NCI-H748 treated with DMSO at 0.1 percent for 48 hours (cell line): Measurements from ENCODE around the gene TMEM9.

Experiments used
- DNase-seq: peaks from one replicate; lab custom pipeline; 2025; lab: John Stamatoyannopoulos, UW

Gene TMEM9

GRCh38 chr1:201154389-201155165, at the start of gene TMEM9:
Gene TMEM9 (minus strand): TSS chr1:201154474. CDS start chr1:201153923, 551 bp downstream.
- DNase-seq: peak; percentile 75

DNA sequence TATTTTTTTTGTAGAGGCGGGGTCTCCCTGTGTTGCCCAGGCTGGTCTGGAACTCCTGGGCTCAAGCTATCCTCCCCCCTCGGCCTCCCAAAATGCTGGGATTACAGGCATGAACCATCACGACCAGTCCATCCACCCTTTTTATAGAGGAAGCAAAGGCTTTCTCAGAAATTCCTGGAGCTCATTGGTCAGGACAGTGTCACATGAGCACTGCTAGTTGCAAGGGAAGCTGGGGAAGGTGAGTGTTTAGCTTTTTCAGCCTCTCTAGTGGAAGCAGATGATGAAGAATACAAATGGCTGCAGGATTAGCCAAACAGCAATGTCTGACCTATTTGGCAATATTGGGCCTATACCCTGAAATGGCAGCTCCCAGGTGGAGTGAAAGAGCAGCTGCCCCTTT, 44.3 kb upstream of the TMEM9 start:
- DNase-seq: no peak

GRCh38 chr1:201194046-201194445, 39.8 kb upstream of the TMEM9 start:
- DNase-seq: no peak

GRCh38 chr1:201192261-201192788, 38.1 kb upstream of the TMEM9 start:
- DNase-seq: no peak

DNA sequence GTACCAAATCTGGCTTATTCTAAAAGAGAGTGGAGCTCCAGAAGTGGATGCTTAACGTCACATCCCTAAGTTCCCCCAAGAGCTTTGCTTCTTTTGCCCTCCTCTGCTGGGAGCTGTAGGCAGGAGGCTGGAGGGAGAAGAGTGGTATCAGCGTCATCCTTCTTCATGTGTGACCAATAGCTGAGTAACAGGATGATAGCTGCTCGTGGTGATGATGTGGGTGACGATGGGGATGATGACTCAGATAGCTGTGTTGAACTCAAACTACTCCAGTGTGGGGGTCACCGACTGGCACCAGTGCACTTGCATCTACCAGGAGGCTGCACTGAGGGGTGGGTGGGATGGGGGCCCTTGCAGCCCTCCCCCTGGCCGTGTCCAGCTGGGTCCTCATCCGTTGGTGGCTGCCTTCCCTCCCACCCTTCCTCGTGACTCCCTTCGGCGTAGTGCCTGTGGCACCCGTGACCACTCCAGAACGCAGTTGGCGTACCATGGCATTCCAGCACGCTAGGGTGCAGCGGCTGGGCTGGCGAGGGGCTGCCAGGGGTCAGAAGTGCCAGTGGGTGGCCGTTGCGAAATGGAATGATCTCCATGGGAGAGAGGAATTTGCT, 37.5 kb upstream of the TMEM9 start:
- no peak for DNase-seq

DNA sequence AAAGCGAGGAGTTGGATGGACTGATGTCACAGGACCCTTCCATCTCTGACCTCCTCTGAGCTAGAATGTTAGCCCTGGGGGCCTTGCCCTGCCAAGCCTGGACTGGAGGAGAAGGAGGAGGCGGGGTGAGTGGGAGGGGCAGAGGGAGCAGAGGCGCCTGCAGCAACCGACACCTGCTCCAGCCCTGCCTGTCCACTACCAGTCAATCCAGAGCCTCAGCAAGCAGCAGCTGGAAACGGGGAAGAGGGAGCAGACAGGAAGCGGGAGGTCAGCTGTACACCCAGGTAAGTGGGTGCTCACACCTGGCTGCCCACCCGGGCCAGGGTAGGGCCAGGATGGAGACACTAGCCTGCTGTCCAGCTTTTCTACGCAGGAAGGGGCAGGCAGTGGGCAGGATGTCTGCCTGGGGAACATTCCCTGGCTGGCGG, 36.4 kb upstream of the TMEM9 start, which contains the start of gene IGFN1:
IGFN1 (plus strand) TSS at position 201 of the 428 bp plus-strand sequence. CDS start 2,470 bp downstream, outside the sequence.
- DNase-seq: no peak

DNA sequence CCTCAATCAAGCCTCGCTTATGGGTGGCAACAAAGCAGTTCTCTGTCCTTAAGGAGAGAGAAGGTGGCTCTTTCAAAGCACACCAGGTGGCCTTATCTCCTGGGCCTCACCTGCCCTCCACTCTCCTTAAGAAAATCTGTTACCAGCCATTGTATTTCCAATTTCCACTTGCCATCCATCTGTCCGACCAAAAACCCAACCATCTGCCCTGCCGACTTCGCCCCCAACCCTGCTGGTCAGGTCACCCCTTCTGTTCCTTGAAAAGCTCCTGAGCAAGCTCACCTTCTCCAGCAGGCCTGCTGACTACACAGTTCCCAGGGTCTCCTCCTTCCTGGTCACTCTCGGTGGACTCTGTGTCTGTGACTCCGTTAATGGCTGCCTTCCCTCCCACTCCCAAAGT, 35.7 kb upstream of the TMEM9 start:
- no peak for DNase-seq

DNA sequence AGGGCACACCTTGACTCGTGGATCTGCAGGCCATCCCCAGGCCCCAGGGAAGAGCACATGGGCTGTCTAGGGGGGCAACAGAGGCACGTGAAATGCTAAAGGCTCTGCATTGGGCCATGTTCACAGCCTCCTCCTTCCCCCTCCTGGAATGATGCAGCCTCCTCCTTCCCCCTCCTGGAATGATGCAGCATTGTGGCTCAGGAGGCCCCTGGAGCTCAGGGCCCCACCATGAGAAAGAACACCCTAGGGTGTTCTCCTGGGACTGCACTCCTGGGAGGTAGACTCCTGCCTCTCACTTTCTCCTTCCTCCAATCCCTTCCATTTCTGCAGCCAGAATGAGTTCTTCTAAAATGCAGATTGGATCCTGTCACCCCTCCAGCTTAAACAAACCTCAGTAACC, 34.8 kb upstream of the TMEM9 start:
- DNase-seq: no peak

DNA sequence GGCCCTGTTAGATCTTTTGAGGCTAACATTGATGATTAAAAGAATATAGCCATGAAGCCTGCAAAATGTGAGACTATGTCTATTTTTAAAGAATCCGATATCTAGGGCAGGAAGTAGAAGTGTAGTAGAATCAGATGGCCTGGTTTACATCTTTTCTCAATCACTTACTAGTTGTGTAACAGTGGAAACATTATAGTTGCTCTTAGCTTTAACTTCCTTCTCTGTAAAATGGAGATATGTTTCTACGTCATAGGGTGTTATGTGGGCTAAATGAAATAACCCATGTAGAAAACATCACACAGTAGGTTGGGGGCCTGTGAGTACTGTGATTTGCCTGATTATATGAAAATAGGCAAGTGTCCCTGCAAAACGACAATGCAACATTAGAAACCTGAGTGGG, 31.9 kb upstream of the TMEM9 start:
- DNase-seq: no peak

DNA sequence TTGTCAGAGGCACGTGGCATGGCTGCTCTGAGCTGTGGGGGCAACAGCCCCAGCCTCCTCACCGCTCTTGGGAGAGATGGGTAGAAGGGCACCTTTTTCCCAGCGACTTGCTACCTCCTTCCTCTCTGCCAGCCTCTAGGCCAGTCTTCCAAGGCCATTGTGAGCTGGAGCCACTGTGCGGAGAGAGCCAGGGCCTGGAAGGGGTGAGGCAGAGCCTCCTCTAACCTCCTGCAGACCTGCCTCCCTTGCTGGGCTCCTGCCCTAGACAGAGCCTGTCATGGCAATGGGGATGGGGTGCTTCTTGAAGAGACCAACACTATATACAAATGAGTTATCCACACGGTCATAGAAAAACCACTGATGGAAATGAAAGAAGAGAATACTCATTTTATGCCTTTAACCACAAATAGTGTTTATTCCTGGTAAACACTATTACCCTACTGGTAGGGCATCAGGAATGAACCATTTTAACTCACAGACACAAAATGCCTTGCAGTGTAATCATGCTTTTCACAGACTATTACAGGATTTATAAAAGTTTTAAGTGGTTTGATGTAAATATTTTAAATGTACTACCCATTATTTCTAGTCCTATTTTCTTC, 31.4 kb upstream of the TMEM9 start:
- no peak for DNase-seq

GRCh38 chr1:201185123-201185453, 30.8 kb upstream of the TMEM9 start:
- no peak for DNase-seq

DNA sequence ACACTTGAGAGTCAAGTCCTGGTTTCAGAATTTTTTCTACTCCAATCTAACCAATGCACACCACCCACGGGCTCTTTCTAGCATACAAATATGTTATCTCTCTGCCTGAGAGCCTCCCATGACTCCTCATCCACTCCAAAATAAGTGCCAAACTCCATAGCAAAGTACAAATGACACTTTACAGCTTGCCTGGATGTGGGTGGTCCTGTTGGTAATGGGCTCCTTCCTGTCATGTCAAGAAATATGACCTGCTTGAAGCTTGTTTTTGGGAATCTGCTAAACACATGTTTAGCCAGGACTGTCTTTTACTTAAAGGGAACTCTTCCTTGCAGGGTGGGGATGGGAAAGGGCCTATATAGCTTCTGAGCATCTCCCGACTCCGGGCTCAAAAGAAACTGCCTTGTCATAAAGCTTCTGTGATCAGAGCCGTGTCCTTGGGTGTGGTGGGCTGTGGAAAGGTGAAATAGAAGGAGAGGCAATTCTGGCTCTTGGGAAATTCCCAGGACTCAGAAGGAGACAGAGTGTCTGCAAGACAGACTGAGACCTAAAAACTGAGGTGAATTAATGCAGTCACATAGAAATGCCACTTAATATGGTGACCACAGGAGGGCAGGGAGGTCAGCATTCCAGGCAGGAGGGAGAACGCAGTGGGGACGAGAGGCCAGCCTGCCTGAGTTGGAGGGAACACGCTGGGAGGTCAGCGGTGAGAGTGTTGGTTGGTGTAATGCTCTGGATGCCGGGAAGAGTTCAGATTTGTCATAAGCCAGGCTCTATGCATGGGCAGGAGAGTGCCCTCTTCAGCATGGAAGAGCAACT, 30.2 kb upstream of the TMEM9 start:
- DNase-seq: no peak

DNA sequence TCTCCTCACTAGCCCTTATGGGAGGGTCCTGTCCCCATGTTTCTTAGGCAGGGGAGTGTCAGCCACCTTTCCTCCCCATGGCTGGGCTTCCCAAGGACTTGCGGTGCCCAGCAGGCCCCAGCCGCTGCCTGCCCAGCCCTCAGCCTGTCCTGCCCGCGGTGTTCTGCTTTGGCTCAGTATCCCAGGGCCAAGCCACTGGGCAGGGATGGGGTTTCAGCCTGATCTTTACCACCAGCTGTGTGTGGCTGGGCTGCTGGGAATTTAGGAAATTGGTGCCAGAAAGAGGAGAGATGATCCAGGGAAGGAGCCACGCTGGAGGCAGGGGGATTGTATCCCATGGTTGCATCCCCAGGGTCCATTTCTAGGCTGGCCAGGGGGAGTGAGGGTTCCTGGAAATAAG, 29.5 kb upstream of the TMEM9 start:
- DNase-seq: no peak

DNA sequence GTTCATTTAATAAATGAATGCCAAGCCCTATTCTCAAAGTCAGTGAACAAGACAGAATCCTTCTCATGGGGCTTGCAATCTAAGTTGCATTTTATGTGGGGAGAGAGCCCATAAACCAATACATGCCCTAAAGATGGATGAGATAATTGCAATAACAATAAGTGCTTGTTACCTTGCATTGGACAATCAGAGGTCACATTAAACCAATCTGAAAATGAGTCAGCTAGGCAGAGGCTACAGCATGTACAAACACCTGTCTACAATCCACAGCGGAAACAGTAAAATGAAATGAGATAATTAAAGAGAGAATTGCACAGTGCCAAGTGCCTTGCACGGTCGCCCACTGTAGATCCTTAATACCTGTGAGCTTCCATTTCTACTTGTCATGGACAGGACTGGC, 28.9 kb upstream of the TMEM9 start:
- DNase-seq: peak; percentile 39

DNA sequence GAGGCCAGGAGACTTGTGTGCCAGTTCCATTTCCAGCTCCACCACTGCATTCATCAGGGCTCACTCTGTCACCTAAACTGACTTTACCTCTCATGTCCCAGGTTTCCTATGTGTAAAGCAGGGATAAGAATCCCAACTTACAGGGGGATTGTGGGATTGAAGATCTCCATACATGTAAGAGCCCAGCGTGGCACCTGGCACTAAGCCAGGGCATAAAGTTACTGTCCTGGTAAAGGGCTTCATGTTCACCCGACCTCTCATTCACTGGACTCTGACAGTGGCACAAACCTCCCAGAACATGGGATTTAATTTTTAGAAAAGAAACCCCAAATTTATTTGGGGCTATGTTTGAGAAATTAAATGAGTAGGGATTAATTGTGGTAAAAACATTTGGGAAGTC, 27.5 kb upstream of the TMEM9 start:
- no peak for DNase-seq

DNA sequence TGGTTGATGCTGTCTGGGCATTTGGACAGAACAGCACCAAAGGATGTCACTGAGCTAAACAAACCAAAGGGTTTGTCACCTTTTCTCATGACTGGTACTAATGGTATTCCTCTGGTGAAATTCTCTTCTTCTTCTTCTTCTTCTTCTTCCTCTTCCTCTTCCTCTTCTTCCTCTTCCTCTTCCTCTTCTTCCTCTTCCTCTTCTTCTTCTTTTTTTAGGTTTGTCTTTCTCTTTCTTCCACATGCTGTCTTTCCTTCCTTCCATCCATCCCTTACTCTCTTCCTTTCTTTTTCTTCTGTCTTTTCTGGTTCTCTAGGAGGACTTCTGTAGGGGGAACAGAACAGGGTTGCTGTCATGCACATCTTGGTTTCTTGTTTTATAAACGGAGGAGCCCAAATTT, 27.0 kb upstream of the TMEM9 start:
- no peak for DNase-seq

DNA sequence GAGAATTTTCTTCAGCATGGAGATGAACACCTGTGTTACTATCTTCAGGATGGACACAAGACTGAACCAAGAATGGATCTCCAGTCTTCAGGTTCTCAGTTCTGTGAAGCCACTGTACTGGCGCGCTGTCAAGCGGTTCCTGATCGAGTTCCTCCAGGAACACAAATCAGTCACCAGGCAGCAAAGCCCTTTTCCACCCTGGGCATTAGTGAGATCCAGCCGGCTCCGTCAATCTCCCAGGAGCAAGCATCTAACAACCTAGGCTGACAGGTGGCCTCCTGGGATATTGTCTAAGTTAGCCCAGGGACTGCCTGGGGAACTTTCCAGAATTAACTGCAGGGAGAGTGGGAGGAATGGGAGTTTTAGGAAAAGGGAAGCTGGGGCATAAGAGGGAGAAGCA, 26.6 kb upstream of the TMEM9 start:
- no peak for DNase-seq

DNA sequence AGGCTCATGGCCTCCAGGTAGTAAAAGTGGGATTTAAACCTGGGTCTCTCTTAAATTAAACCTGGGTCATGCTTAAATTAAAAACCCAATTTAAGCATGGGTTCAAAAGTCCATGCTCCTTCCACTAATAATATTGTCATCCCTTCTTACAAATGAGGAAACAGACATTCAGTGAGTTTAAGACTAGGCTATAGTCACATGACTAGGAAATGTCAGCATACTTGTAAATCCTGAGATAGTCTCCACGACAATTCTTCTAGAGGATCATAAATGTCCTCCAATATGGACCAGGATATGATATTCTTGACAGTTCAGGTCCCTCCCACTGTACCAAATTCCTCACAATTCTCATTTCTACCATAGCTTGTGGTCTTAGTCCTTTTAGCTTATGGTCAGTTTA, 25.9 kb upstream of the TMEM9 start:
- no peak for DNase-seq

GRCh38 chr1:201178718-201179117, 24.4 kb upstream of the TMEM9 start:
- DNase-seq: no peak

DNA sequence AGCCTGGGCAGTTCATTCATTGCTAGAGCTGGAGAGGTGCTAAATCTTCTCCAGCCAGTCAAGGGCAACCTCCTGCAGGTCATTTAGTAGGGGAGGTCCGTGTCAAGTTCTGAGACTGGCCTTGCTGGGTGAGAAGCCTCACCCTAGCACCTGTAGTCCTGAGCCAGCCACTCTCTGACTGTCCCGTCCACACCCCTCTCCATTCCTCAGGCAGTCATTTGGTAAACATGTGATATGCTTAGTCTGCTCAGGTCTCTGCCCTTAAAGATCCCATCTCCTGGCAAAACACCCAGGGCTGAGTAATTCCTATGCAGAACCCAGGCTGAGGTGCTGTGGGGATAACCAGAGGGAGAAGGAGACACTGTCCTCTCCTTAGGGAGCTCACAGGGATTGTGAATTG, 22.7 kb upstream of the TMEM9 start:
- no peak for DNase-seq

DNA sequence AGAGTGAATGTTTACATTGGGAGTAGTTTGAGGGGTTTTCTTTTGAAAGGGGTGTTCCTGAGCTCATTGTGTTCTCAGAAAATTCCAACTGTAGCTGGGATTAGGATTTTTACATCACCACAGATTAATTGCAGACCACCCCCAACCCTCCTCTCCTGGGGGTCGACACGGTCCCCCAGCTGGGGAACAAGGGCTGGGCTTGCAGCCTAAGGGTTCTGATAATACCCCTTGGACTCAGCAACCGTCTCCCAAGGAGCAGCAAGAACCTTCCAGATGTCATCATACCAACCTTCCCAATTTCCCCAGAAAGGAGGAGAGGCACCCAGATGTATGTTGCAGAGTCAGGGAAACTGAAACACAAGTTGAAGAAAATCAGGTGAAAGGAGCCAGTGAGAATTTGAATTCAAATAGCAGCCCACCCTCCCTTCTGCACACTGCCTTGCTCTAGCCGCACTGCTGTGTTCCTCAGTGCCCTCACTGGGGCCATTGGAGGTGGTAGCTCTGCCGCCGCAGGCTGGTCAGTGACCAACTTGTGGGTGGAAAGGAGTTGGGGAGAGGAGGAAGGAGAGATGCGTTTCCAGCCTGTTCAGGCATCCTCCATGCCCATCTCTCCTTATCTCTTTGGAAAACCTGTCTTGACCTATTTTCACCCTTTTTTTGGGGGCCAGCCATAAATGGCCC, 21.7 kb upstream of the TMEM9 start:
- DNase-seq: no peak

DNA sequence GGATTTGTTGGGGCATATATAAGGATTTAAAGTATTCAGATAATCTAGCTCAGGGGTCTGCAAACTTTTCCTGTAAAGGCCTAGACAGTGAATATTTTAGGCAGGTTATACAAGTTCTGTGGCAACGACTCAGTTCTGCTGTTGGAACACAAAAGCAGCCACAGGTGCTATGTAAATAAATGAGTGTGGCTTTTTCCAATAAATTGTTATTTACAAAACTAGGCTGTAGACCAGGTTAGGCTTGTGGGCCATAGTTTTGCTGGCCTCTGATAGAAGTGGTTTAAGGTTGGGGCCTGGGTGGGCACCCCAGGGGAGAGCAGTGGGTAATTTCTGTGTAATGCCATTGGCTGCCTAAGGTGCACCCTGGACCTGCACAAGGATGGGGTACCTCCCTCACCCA, 19.5 kb upstream of the TMEM9 start:
- DNase-seq: no peak
